GM19240 (cell line): Measurements from ENCODE around the gene GLIS1.
"Not testable (repeated sequence)": the region's sequence is repeated elsewhere in the genome, so short reads cannot be mapped to it uniquely, and the experiment has no call there.

Source experiments
- DNase-seq: peaks from one replicate; pipeline ENCODE4 v3.0.0; 2011; ENCODE audit warnings: low spot score; ENCODE audit not compliant: insufficient read length

Gene GLIS1

GRCh38 chr1:53562981-53563379 is 176.0 kb downstream of the GLIS1 start:
- no peak for DNase-seq

DNA sequence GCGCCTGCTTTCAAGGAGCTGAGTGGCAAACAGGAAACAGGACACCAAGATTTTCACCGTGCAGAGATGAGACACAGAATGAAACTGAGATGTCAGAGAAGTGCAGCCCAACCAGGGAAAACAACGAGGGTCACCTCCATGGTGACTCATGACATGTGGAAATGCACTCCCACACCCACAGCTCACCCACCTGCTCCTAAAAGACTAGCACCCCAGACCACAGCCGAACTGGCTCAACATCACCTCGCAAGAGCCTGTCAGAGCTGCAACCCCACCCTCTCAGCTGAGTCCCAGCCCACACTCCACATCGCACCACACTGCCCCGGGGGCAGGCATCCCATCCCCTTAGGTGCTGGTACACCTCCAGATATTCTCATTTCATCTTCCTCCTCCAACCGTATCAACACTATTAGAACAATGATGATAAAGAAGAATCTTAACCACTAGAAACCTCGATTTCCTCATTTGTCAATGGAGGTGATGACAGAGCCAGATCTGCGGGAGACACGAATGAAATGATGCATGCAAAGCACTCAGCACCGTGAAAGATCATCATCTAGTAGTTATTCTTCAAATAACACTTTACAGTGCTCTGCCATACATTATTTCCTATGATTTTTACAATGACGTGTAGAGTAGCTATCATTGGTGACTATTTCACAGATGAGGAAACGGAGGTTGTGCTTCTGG is 176.5 kb downstream of the GLIS1 start:
- DNase-seq = no peak

DNA sequence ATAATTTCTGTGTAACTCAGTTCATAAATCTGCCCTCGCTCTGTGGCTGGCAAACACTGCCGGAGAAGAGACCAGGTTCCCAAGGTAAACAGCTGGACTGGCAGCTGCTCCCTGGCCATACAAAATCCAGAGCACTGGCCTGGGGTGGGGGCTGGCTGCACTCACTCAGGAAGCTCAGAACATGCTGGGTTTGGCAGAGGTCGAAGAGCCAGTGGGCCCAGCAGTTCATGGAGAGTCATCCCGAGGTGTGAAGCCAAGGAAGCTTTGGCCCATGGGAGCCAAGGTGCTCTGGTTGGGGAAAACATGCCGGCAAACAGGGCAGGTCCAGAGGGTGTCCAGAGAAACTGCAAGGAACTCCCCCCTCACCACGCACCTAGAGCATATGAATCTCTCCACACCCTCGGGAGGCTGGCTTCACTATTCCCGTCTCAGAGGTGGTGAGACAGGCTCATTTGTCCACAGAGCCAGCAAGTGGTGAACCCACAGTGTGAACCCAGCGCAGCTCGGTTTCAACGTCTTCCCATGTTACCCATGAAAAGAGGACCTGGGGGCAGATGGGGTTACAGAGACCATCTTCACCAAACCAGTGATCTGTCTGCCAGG is 177.4 kb downstream of the GLIS1 start:
- DNase-seq = no peak

- DNase-seq = no peak
These were observed 178.1 kb downstream of the GLIS1 start for GRCh38 chr1:53560581-53561502.

DNA sequence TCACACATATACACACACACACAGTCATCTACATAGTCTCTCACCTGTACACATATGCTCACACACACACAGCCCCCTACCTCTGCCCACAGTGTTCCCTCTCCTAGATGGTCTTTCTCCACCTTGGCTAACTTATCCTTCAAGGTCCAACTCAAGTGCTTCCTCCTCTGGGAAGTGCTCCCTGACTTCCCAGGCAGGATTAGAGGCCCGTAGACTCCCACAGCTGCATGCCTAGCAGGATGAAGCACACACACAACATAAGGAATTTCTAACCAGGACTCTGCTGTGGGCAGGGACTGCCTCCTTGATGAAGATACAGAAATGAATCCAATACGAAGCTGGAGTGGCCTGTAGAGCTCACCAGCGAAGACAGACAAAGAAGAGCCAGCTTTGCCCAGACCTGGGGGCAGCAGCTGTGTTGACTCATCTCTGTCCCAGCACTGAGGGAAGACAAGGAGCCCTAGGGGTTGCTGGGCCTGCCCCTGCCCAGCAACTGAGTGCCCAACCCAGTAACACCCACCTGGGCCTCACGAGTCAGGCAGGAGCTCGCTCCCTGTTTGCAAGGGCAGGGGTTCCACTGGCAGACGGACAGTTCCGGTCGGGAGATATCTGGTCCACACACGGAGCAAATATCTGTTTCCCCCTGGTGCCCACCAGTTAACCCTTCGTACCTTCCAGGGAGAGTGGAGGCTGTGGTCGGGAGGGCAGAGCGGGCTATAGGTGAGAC is 178.9 kb downstream of the GLIS1 start:
- DNase-seq = no peak

- DNase-seq = no peak
These were observed 179.6 kb downstream of the GLIS1 start for GRCh38 chr1:53559391-53559815.

DNA sequence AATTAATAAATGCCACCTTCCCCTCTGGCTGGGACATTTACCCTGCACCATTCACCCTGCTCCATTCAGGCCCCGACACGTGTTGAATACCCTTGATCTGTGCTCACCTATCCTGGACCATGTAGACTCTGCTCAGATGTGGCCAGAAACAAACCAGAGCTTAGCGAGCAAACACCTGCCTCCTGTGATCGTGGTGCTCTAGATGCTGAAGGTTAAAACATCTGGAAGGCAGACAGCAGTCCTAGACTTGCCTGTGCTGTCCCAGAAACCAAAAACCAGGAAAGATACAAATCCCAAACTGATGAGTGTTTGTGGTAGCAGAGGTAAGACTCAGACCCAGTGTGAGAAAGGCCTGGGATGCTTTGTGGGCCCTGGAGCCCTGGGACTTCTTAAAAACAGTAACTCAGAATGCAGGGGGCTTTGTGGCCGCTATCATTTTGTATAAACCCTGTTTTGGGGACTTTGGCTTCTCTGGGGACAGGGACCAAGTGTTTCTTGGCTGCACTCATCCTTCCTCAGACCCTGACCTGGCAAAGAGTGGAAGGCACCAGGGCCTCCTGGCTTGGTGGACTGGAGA is 180.1 kb downstream of the GLIS1 start:
- DNase-seq = no peak

- no peak for DNase-seq
These were observed 180.9 kb downstream of the GLIS1 start for GRCh38 chr1:53557830-53558738.

DNA sequence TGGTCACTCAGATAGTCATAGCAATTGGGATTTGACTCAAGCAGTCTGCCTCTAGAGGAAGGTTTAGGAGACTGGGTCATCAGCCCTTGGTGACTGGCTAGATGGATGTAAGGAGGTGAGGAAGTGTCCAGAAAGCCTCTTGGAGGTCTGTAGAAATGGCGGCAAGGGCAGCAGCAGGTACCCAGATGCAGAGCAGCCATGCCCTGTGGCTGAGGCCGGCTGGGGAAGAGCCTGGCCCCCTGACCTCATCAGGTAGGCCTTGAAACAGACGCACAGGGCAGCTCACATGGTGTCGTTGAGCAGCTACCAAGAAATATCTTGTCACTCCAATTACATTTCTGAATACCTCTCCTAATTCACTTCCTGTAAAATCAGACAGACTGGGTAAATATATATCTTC is 181.6 kb downstream of the GLIS1 start:
- no peak for DNase-seq

- DNase-seq = no peak
These were observed 182.2 kb downstream of the GLIS1 start for GRCh38 chr1:53556657-53557227.

DNA sequence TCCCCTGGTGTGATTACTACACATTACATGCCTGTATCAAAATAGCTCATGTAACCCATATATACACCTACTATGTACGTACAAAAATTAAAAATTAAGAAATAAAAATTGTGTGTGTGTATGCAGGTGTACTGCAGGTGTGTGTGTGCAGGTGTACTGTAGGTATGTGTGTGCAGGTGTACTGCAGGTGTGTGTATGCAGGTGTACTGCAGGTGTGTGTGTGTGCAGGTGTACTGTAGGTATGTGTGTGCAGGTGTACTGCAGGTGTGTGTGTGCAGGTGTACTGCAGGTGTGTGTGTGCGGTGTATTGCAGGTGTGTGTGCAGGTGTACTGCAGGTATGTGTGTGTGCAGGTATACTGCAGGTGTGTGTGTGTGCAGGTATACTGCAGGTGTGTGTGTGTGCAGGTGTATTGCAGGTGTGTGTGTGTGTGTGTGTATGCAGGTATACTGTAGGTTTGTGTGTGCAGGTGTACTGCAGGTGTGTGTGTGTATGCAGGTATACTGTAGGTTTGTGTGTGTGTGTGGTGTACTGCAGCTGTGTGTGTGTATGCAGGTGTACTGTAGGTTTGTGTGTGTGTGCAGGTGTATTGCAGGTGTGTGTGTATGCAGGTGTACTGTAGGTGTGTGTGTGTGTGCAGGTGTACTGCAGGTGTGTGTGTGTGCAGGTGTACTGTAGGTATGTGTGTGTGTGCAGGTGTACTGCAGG is 183.2 kb downstream of the GLIS1 start:
- not testable (repeated sequence) for DNase-seq

GRCh38 chr1:53554592-53555305 is 184.2 kb downstream of the GLIS1 start:
- DNase-seq = no peak

GRCh38 chr1:53553734-53554509 is 185.0 kb downstream of the GLIS1 start:
- no peak for DNase-seq

- no peak for DNase-seq
These were observed 185.8 kb downstream of the GLIS1 start for GRCh38 chr1:53552981-53553733.

DNA sequence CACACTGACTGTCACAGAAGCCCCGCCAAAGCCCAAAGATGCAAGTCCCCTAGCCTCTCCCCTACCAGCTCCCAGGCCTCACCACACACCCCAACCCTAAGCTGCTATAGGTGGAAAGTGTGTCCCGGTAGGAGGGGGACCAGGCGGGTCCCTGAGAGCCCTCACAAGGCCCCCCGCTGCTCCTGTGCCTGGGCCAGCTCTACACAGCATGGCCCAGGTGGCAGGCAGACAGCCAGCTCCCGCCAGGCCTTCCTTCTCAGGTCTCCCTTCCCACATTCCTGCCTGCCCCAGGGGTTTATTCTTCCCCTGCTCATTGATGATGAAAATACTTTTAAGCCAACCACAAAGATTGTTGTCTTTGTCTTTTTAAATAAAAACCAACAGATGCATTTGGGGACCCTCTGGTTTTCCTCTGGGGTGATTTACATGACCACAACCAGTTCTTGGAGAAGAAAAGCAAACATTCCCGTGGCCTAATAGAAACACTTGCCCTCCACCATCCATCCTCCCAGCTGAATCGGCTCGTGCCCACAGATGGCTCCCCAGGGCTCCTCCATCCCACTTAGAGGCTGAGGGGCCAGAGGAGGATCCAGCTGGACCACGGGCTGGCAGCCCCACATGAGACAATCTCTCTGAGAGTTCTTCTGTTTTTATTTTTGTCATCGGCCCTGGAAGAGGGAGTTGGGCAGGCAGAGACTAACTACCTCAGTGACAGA is 186.7 kb downstream of the GLIS1 start:
- DNase-seq = no peak

DNA sequence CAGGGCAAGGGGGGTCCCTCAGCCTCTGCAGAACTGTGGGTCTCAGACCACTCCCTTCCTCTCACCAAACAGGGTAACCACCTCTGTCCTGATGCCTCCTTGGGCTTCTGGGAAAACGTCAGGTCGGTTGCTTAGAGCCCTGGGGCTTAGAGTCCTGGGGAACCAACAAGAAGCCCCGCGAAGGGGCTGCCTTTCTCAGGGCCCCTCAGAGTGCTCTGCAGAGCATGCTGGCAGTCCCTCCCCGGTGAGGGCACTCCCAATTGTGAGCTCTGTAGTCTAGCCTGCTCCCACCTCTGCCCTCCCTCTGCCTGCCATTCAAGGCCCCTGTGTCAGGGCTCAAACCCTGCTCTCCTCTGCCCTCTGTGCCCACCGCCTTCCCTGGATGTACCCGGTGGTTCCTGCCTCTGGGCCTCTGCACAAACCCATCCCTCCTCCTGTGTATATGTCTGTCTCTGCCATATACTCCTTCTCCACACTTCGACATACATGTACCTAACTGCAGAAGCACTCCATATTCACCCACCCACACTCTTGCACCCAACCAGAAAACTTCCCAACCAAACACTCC is 187.5 kb downstream of the GLIS1 start:
- DNase-seq = no peak
